Stimulated activated CD4-positive, alpha-beta T cell treated with anti-CD3 and anti-CD28 coated beads, Interleukin-2, amount 100 ng/mL, for 4 hours (primary cell): Measurements from ENCODE around the gene FAM47E.
"Not testable (repeated sequence)": the region's sequence is repeated elsewhere in the genome, so short reads cannot be mapped to it uniquely, and the experiment has no call there.

Experiments used
- DNase-seq: peaks from one replicate; pipeline ENCODE4 v3.0.0-alpha.2; 2020; ENCODE audit warnings: low read depth

Gene FAM47E

GRCh38 chr4:76270244-76271175, 19.0 kb downstream of the FAM47E start:
- DNase-seq = no peak

GRCh38 chr4:76271248-76271647, 19.7 kb downstream of the FAM47E start:
- no peak for DNase-seq

GRCh38 chr4:76272073-76272472, 20.6 kb downstream of the FAM47E start:
- DNase-seq = no peak

- no peak for DNase-seq
Measured at GRCh38 chr4:76272582-76272981, 21.1 kb downstream of the FAM47E start.

- DNase-seq = no peak
Measured at GRCh38 chr4:76272999-76273398, 21.5 kb downstream of the FAM47E start.

GRCh38 chr4:76275486-76276124, 24.1 kb downstream of the FAM47E start:
- DNase-seq = no peak

GRCh38 chr4:76276813-76277212, 25.3 kb downstream of the FAM47E start:
- DNase-seq = no peak

GRCh38 chr4:76277667-76278066, 26.1 kb downstream of the FAM47E start:
- no peak for DNase-seq

- no peak for DNase-seq
Measured at GRCh38 chr4:76278583-76278982, 27.1 kb downstream of the FAM47E start.

- no peak for DNase-seq
Measured at GRCh38 chr4:76279462-76279861, 27.9 kb downstream of the FAM47E start.

- DNase-seq = no peak
Measured at GRCh38 chr4:76280488-76281441, 29.2 kb downstream of the FAM47E start.

GRCh38 chr4:76281594-76281993, 30.1 kb downstream of the FAM47E start:
- DNase-seq = not testable (repeated sequence)

GRCh38 chr4:76282941-76283689, 31.6 kb downstream of the FAM47E start:
- DNase-seq = no peak

GRCh38 chr4:76283900-76284299, 32.4 kb downstream of the FAM47E start:
- DNase-seq = no peak

GRCh38 chr4:76287811-76288210, 36.3 kb downstream of the FAM47E start:
- not testable (repeated sequence) for DNase-seq

GRCh38 chr4:76292730-76293129, 41.2 kb downstream of the FAM47E start:
- DNase-seq = no peak

GRCh38 chr4:76293772-76294171, 42.3 kb downstream of the FAM47E start:
- no peak for DNase-seq

- no peak for DNase-seq
Measured at GRCh38 chr4:76296286-76296820, 44.8 kb downstream of the FAM47E start.

GRCh38 chr4:76298227-76298626, 46.7 kb downstream of the FAM47E start:
- no peak for DNase-seq

GRCh38 chr4:76300012-76300411, 48.5 kb downstream of the FAM47E start:
- no peak for DNase-seq
